ENCODE results near the gene RANBP10. TPM values are rescaled to one million over a fixed set of nuclear protein-coding genes. Genes with fewer than 3 reads are reported as not detected.

RANBP10 gene
- total RNA-seq, 1 donor from 2014 or later, result 21.7 TPM

- Mint-ChIP-seq H3K4me3 (no peak overlapping the region), H3K36me3 (ENCODE audit: low read depth) (peaks cover 17% of the 10 kb centered on the region), H3K4me1 (peaks cover 6% of the 10 kb centered on the region), H3K9me3 (no peaks in the 10 kb centered on the region), H3K27ac (ENCODE audit: unreplicated experiment) (peak overlapping the region; percentile 20), H3K27me3 (ENCODE audit: low read depth) (no peaks in the 10 kb centered on the region)
- DNase-seq (ENCODE audit: low read depth, low spot score), result no peak
- TF ChIP-seq CTCF (conservative IDR thresholded peaks at IDR 0.05), result no peak
These were observed 66.0 kb downstream of the RANBP10 start for GRCh38 chr16:67740391-67740790.

GRCh38 chr16:67736858-67737257 is 69.5 kb downstream of the RANBP10 start:
- TF ChIP-seq CTCF (conservative IDR thresholded peaks at IDR 0.05), result no peak
- DNase-seq (ENCODE audit: low read depth, low spot score), result no peak
- H3K4me1 Mint-ChIP-seq, result no peaks in the 10 kb centered on the region
- peaks cover 8% of the 10 kb centered on the region for H3K36me3 Mint-ChIP-seq (ENCODE audit: low read depth)
- H3K9me3 Mint-ChIP-seq, result no peaks in the 10 kb centered on the region
- H3K4me3 Mint-ChIP-seq, result no peak overlapping the region
- no peak overlapping the region for H3K27ac Mint-ChIP-seq (ENCODE audit: unreplicated experiment)
- no peaks in the 10 kb centered on the region for H3K27me3 Mint-ChIP-seq (ENCODE audit: low read depth)

- no peaks in the 10 kb centered on the region for H3K9me3 Mint-ChIP-seq
- no peaks in the 10 kb centered on the region for H3K4me1 Mint-ChIP-seq
- DNase-seq (ENCODE audit: low read depth, low spot score), result no peak
- no peak for TF ChIP-seq CTCF (conservative IDR thresholded peaks at IDR 0.05)
- no peaks in the 10 kb centered on the region for H3K27me3 Mint-ChIP-seq (ENCODE audit: low read depth)
- peaks cover 5% of the 10 kb centered on the region for H3K36me3 Mint-ChIP-seq (ENCODE audit: low read depth)
- no peak overlapping the region for H3K27ac Mint-ChIP-seq (ENCODE audit: unreplicated experiment)
- no peak overlapping the region for H3K4me3 Mint-ChIP-seq
These were observed 71.6 kb downstream of the RANBP10 start for GRCh38 chr16:67734731-67735201.

GRCh38 chr16:67733734-67734470 is 72.5 kb downstream of the RANBP10 start:
- no peak for DNase-seq (ENCODE audit: low read depth, low spot score)
- no peaks in the 10 kb centered on the region for H3K27me3 Mint-ChIP-seq (ENCODE audit: low read depth)
- H3K9me3 Mint-ChIP-seq, result no peaks in the 10 kb centered on the region
- peaks cover 5% of the 10 kb centered on the region for H3K36me3 Mint-ChIP-seq (ENCODE audit: low read depth)
- no peak overlapping the region for H3K4me3 Mint-ChIP-seq
- H3K4me1 Mint-ChIP-seq, result no peaks in the 10 kb centered on the region
- no peak overlapping the region for H3K27ac Mint-ChIP-seq (ENCODE audit: unreplicated experiment)
- no peak for TF ChIP-seq CTCF (conservative IDR thresholded peaks at IDR 0.05)

- TF ChIP-seq CTCF (conservative IDR thresholded peaks at IDR 0.05), result no peak
- Mint-ChIP-seq H3K9me3 (no peaks in the 10 kb centered on the region), H3K27ac (ENCODE audit: unreplicated experiment) (no peak overlapping the region), H3K4me1 (no peaks in the 10 kb centered on the region), H3K36me3 (ENCODE audit: low read depth) (peaks cover 5% of the 10 kb centered on the region), H3K4me3 (no peak overlapping the region), H3K27me3 (ENCODE audit: low read depth) (no peaks in the 10 kb centered on the region)
- DNase-seq (ENCODE audit: low read depth, low spot score), result no peak
These were observed 74.6 kb downstream of the RANBP10 start for GRCh38 chr16:67731753-67732095.
